Uterus (tissue), 4 donors: ENCODE data around the gene ATP9B. TPM values are rescaled to one million over a fixed set of nuclear protein-coding genes. Genes with fewer than 3 reads are reported as not detected.
"Not testable (repeated sequence)": the region's sequence is repeated elsewhere in the genome, so short reads cannot be mapped to it uniquely, and the experiment has no call there.

Source experiments
- DNase-seq, 2 donors: peaks; one replicate each; pipeline ENCODE4 v3.0.0-alpha.2; 2019 to 2020
- H3K27ac ChIP-seq, 2 donors: fragments of 200-600 bp; sonication (generic); 1 replicate in 1 of 2; 2 replicates in 1 of 2; pipeline ENCODE4 v1.5.1; 2016 to 2018
- H3K27me3 ChIP-seq, 2 donors: fragments of 200-600 bp; sonication (generic); one replicate each; pipeline ENCODE4 v1.5.1; 2018 to 2019; ENCODE audit warnings: control low read depth in 1 of 2
- H3K36me3 ChIP-seq, 2 donors: fragments of 200-600 bp; sonication (generic); one replicate each; pipeline ENCODE4 v1.5.1; 2019; ENCODE audit warnings: control low read depth in 1 of 2
- H3K4me1 ChIP-seq, 2 donors: fragments of 200-600 bp; sonication (generic); one replicate each; pipeline ENCODE4 v1.5.1; 2018 to 2019; ENCODE audit warnings: control low read depth in 1 of 2
- H3K4me3 ChIP-seq, 2 donors: fragments of 200-600 bp; sonication (generic); 1 replicate in 1 of 2; 2 replicates in 1 of 2; pipeline ENCODE4 v1.5.1; 2018 to 2019; ENCODE audit warnings: mild to moderate bottlenecking in 1 of 2
- H3K9me3 ChIP-seq, 2 donors: fragments of 200-600 bp; sonication (generic); one replicate each; pipeline ENCODE4 v1.5.1; 2019; ENCODE audit warnings: control low read depth in 1 of 2
- CTCF ChIP-seq, 4 experiments: fragments of 200-600 bp in 2 of 4; fragments of 450-650 bp in 2 of 4; sonication (generic) in 2 of 4; IDR thresholded peaks; one replicate each; pipeline ENCODE4 v1.5.1; 2016 to 2019; ENCODE audit warnings: antibody characterized with exemption in 4 of 4, mild to moderate bottlenecking in 2 of 4, moderate library complexity in 1 of 4
- POLR2A ChIP-seq, 2 donors: fragments of 450-650 bp; IDR thresholded peaks; one replicate each; pipeline ENCODE4 v1.6.1; 2016; ENCODE audit warnings: antibody characterized with exemption in 2 of 2, mild to moderate bottlenecking in 1 of 2, moderate library complexity in 1 of 2
- intact Hi-C: fragments of 100-400 bp; cut with DNase I; formaldehyde crosslinking; loops from one replicate; pipeline ENCODE4 v1.15.1; 2023; ENCODE audit warnings: low total_unique reads
- total RNA-seq, 4 donors: library from RNA; depleted of rRNA in 3 of 4; stranded (reverse); fragments of >200 nt in 3 of 4; gene quantifications; one replicate each; pipeline versions ENCODE4 v1.1.0 to v1.2.4, GENCODE V29; 2014 to 2023
- donor health status: DM: yes; HTN: yes; CAD: no.

Gene ATP9B
- total RNA-seq, 4 donors from 2014 or later = 18.2 to 111 (median 70.3) TPM

- Histone ChIP-seq H3K4me1 (no peaks in the 10 kb centered on the region), H3K27ac (no peak overlapping the region), H3K4me3 (no peak overlapping the region), H3K36me3 (no peaks in the 10 kb centered on the region), H3K27me3 (no peaks in the 10 kb centered on the region), H3K9me3 (no peaks in the 10 kb centered on the region)
- DNase-seq = no peak
- intact Hi-C loops = no loop called here
- TF ChIP-seq POLR2A (IDR thresholded peaks at IDR 0.05) = no peak
- TF ChIP-seq CTCF (IDR thresholded peaks at IDR 0.05) = no peak
These were observed 190.0 kb downstream of the ATP9B start for GRCh38 chr18:79259218-79259617.

- H3K4me1 ChIP-seq = no peaks in the 10 kb centered on the region
- H3K36me3 ChIP-seq = no peaks in the 10 kb centered on the region
- intact Hi-C loops = no loop called here
- H3K4me3 ChIP-seq = no peak overlapping the region
- no peak for DNase-seq
- H3K9me3 ChIP-seq = no peaks in the 10 kb centered on the region
- TF ChIP-seq CTCF (IDR thresholded peaks at IDR 0.05) (no peak), POLR2A (IDR thresholded peaks at IDR 0.05) (no peak)
- H3K27me3 ChIP-seq = no peaks in the 10 kb centered on the region
- no peak overlapping the region for H3K27ac ChIP-seq
These were observed 190.8 kb downstream of the ATP9B start for GRCh38 chr18:79260023-79260422.

- Histone ChIP-seq H3K27me3 (no peaks in the 10 kb centered on the region), H3K4me1 (no peaks in the 10 kb centered on the region)
These were observed 191.3 kb downstream of the ATP9B start for GRCh38 chr18:79260510-79260909.

GRCh38 chr18:79265068-79265467 is 195.9 kb downstream of the ATP9B start:
- H3K4me3 ChIP-seq, H3K4me1 ChIP-seq, DNase-seq, H3K9me3 ChIP-seq, H3K27me3 ChIP-seq, H3K27ac ChIP-seq, intact Hi-C loops, H3K36me3 ChIP-seq: not testable (repeated sequence)

More at GRCh38 chr18:79260510-79260909, 191.3 kb downstream of the ATP9B start:
- intact Hi-C loops = no loop called here
- no peak for DNase-seq
- H3K27ac ChIP-seq = no peak overlapping the region
- H3K9me3 ChIP-seq = no peaks in the 10 kb centered on the region
- H3K36me3 ChIP-seq = no peaks in the 10 kb centered on the region
- TF ChIP-seq CTCF (IDR thresholded peaks at IDR 0.05) = no peak
- no peak for TF ChIP-seq POLR2A (IDR thresholded peaks at IDR 0.05)
- no peak overlapping the region for H3K4me3 ChIP-seq

- H3K9me3 ChIP-seq, H3K27me3 ChIP-seq, H3K27ac ChIP-seq, intact Hi-C loops, H3K36me3 ChIP-seq, H3K4me1 ChIP-seq, DNase-seq, H3K4me3 ChIP-seq: not testable (repeated sequence)
These were observed 202.6 kb downstream of the ATP9B start for GRCh38 chr18:79271812-79272211.

- Histone ChIP-seq H3K36me3 (no peaks in the 10 kb centered on the region), H3K9me3 (no peaks in the 10 kb centered on the region), H3K27me3 (no peaks in the 10 kb centered on the region), H3K4me1 (no peaks in the 10 kb centered on the region), H3K4me3 (no peak overlapping the region), H3K27ac (no peak overlapping the region)
- DNase-seq = no peak
- no peak for TF ChIP-seq CTCF (IDR thresholded peaks at IDR 0.05)
- TF ChIP-seq POLR2A (IDR thresholded peaks at IDR 0.05) = no peak
- intact Hi-C loops = no loop called here
These were observed 203.7 kb downstream of the ATP9B start for GRCh38 chr18:79272916-79273315.
